Myocyte (in vitro differentiated cells): ENCODE data around the gene DAPP1. TPM values are rescaled to one million over a fixed set of nuclear protein-coding genes. Genes with fewer than 3 reads are reported as not detected.
A peak's percentile ranks its signal among the peaks of the same experiment; 100 is the strongest.

Experiments
- DNase-seq: peaks from one replicate; pipeline ENCODE4 v3.0.0-alpha.2; 2012; ENCODE audit warnings: low read depth
- total RNA-seq: library from RNA; depleted of rRNA; stranded (reverse); fragments of >200 nt; gene quantifications from 2 replicates; pipeline ENCODE4 v1.2.3, GENCODE V29; 2014

DAPP1 gene
- total RNA-seq, 1 donor from 2014 or later, result not detected

DNA sequence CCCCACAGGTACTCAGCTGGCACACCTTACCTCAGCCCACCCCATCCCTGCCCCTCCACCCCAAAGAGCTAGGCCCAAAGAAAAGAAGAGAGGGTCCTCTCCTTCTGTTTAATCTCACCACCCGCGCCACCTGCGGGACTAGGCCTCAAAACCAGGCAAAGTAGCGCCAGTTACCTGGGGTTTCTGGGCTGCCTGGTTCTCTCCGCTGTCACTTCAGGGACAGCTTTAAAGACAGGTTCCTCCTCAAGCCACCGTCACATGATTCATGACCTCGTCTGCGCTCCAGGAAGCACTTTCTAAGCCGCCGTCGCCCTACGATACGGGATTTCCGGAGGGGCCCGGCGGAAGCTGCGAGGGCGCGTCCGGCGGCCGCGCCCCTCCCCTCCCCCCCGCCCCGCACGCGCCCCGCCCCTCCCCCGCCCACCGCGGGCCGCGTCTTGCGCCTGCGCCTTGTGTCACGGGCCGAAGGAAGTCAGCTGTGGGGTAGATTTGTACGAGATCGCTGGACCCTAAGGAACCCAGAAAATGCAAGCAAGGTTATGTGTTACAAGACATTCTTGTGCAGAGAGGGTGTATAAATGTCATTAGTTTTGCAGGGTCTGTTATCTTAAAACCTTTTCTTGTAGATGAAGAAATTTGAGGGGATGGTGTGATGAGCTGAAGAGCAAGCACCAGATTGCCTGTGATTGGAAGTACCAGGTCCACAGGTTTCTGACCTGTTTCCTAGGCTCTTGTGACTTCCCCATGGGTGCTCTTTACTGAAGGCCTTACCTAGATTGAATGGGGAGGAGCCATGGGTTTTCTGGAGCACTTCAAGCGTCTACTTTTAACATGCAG, 77.8 kb downstream of the DAPP1 start, which contains the start of gene LAMTOR3:
Gene LAMTOR3 (minus strand): TSS at position 267 of the 837 bp plus-strand sequence. CDS start 464 bp downstream, outside the sequence.
- DNase-seq, result peak; percentile 92

DNA sequence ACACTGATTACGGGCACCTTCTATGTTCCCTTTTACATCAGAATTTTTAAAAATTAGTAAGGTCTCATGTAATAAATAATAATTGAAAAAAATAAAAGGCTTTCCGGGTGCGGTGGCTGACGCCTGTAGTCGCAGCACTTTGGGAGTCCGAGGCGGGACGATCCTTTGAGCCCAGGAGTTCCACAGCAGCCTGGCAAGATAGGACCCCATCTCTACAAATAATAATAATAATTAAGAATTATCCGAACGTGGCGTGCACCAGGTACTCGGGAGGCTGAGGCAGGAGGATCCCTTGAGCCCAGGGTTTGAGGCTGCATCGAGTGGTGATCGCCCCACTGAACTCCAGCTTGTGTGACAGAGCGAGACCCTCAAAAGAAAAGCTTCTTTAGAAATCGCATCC, 78.4 kb downstream of the DAPP1 start:
- DNase-seq, result no peak

DNA sequence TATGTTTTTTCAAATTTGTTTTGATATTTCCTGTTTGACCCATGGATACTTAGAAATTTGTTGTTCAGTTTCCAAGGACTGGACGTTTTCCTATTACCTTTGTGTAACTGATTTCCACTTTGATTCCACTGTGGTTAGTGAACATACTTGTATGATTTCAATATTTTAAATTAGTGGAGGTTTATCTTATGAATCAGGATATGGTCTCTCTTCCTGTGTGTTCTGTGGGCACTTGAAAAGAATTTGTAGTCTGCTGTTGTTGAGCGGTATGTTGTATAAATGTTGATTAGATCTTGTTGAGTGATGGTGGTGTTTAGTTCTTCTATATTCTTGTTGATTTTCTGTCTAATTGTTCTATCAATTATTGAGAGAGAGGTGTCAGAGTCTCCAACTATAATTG, 98.8 kb downstream of the DAPP1 start:
- DNase-seq, result no peak

DNA sequence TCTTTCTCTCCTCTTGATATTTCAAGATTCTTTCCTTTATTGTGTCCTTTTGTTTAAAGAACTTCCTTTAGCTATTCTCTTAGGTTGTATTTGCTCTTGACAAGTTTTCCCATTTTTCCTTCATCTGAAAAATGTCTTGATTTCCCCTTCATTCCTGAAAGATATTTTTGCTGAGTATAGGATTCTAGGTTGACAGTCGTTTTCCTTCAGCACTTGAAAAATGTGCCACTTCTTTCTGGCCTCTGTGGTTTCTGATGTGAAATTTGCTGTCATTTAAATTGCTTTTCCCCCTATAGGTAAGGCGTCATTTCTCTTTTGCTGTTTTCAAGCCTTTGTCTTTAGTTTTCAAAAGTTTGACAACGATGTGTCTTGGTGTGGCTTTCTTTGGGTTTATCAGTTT, 100.9 kb downstream of the DAPP1 start:
- no peak for DNase-seq

DNA sequence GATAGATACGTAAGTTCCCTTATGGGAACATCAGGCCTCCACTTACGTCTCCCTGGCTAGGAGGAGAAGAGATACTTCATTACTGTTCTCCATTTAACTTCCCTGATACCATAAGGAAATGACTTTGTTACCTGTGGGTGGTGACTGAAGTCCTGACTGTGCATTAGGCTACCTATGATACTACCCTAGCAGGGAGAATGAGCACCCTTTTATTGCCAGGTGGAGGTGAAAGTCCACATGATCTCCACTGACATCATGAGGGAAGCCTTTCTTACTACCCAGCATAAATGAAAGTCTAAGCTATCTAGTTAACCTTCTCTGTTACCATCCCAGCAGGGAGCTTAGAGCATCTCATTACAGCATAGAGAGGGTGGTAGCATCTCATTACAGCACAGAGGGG, 102.0 kb downstream of the DAPP1 start:
- no peak for DNase-seq

Other genes starting within 250 kb of the DAPP1 start
- 0.10 and 0.80 TPM in 2 replicates for gene MTTP, start 242.0 kb upstream of the DAPP1 start, total RNA-seq
- gene C4orf54, start 159.0 kb upstream of the DAPP1 start, total RNA-seq, result 2.7 and 8.5 TPM in 2 replicates
- 56.6 and 61.2 TPM in 2 replicates for gene LAMTOR3, start 77.6 kb downstream of the DAPP1 start, total RNA-seq
- gene DNAJB14, start 129.8 kb downstream of the DAPP1 start, total RNA-seq, result 33.1 and 39.7 TPM in 2 replicates
- 127 TPM in 2 replicates for gene H2AZ1, start 133.4 kb downstream of the DAPP1 start, total RNA-seq